Caki2 (cell line): Measurements from ENCODE around the gene IMPDH1. TPM values are rescaled to one million over a fixed set of nuclear protein-coding genes. Genes with fewer than 3 reads are reported as not detected.

Experiments
- DNase-seq: peaks from one replicate; pipeline ENCODE4 v3.0.0-alpha.2; 2015; ENCODE audit warnings: low read depth
- in situ Hi-C: cut with HindIII; loops from 2 replicates; pipeline ENCODE4 v1.10.0; 2016; ENCODE audit warnings: low sequenced_read_pairs, low pct_unique_long_range_greater_than_20kb, mixed read lengths
- total RNA-seq: library from RNA; depleted of rRNA; stranded (reverse); fragments of >200 nt; shearing (Covaris generic); gene quantifications from 2 replicates; pipeline ENCODE4 v1.2.3, GENCODE V29; 2014; ENCODE audit warnings: low replicate concordance

IMPDH1 gene
- total RNA-seq, 1 experiment from 2014 or later: 65.4 TPM

DNA sequence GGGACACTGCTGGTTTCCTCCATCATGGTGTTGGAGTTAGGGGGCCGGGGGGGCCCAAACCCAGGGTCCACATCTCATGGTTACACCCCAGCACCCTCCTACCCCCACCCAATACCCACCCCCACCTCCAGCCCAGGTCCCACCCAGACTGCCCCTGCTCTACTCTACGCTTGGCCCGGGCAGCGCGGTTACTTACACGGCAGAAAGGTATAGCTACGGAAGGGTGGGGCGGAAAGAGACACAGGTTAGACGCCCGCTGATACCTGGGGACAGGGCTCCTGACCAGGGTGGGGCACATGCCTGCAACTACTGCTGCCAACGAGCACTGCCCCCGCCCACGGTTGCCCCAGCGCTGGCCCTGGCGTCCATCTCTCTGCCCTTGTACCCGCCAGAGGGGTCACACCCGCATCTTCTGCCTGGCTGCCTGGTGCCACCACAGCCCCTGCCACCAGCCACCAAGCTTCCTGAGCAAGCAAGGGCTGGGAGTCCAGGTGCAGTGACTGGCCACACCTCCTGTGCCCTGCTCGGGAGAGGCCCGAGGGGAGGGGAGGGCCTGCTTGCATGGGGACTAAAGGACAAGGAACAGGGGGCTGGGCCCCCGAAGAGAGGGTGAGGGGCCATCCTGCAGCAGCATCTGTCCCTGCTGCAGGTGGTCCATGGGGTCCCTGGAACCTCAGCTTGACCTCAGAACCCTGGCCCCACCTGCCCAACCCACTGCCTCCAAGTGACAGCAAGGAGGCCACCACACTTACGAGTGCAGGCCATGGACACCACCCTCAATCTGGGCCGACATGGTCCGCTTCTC lies 16.1 kb downstream of the IMPDH1 start:
- in situ Hi-C loops: no loop called here
- no peak for DNase-seq

DNA sequence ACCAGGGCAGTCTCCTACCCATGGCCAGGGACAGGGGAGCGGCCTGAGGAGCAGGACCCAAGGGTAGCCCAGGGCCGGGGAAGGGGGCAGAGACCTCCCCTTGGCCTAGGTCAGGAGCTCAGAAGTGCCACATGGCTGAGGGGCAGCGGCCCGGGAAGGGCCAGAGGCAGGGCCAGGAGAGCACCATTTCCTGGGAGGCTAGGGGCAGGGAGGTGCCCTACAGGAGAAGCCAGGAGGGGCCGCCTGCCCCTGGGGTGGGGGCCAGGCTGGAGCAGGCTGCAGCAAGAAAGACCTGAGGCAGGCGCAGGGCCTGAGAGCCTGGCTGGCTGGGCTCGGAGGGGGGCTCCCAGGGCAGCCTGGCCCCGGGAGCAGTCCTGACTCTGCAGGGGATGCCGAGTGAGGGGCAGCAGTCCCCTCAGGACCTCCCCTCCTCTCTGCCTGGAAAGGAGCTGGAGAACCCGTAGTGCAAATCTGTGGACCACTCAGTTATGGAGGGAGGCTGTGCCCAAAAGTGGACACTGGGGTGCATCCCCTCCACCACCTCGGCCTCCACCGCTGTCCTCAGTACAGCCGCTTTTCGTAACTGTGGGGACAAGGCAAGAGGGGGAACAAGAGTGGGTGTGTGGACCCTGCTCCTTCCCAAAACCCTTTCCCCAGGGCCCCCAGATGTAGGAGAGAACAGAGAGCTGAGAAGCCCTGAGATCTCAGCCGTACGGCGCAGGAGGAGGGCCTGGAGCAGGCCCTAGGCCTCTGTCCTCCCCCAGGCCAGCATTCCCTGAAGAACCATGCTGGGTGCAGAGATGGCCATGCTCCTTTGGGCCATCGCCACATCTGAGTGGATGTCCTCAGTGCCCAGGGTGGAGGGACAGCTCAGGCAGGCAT lies 17.1 kb downstream of the IMPDH1 start:
- DNase-seq: no peak
- in situ Hi-C loops: no loop called here

- in situ Hi-C loops: no loop called here
- no peak for DNase-seq
Observed at GRCh38 chr7:128391805-128392204, 18.0 kb downstream of the IMPDH1 start.

DNA sequence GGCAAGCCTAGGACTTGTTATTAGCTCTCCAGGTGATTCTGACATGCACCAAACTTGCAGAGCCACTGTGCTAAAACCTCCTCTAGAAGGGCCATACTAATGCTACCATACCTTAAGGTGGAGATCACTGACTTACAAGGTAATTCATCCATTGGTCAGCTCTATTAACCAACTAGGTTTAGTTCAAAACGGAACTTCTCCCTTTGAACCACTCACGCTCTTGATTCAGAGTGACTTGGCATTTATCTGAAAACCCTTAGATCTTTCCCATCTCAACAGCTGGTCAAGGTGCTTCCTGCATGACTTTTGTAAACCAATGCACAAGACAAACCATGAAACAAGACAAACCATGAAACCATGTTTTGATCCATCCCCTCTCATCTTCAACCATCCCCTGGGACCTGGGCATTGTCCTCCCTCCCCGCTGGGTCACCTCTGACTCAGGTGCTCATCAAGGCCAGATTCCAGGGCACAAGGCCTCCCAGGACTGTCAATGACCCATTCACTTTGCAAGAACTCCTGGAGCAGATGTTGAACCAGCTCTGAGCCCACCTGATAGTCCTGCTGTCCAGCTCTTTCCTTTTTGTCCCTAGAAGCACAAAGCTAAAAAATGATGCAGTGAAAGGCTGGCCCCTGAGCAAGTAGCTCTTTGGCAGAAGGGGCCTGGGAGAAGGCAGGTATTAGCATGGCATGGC lies 18.8 kb downstream of the IMPDH1 start:
- in situ Hi-C loops: no loop called here
- DNase-seq: no peak

DNA sequence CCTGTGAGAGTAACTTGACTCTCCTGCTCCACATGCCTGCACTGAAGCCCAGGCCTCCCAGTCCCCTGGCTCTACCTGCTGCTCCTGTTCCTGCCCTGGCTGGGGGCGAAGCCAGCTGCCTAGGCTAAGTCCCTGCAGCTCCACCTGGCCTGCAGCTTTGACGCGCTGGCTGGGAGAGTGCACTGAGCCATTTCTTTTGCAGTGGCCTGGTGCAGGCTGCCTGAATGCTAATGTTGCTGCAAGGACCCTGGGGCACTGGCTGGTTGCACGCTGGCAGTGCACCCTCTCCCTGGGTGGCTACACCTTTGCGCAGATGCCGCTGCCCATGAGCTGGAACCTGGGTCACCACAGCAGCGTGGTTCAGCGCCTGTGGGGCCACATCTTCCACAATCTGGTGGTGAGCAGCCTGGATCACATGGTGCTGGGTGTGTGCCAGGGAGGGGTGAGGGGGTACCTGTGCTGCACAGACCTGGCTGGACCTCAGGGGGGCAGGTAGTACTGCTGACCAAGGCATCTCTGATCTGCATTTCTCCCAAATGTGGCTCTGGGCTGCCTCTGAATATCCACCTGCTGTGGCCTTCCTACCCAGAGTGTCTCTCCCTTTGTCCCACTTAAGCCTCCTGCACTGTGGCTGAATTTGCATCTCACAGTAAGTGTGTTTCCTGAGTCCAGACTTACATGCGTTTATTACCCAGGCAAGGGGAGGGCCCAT lies 20.0 kb downstream of the IMPDH1 start:
- no peak for DNase-seq
- in situ Hi-C loops: no loop called here

DNA sequence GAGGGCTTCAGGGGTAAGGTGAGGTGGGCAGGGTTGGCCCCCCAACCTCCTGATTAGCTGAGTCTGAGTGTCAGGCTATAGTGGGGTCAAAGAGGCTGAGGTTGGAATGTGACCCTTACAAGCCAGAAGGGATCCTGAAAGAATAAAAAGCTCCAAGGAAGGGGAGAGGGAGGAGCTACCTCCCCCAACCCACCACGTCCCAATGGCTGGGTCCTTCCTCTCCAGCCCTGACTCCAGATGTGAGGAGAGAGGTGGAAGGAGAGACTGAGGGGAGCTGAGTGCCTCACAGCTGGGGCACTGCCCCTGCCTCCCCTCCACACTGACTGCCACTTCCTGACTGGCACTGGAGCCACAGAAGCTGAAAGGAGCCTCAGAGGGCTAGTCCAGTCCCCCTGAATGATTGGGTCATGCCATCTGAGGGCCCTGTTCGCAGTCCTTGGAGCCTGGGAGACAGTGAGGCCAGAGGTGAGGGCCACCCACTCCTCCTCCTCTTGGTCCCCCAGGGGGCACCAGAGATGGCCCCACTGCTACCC lies 20.6 kb downstream of the IMPDH1 start:
- in situ Hi-C loops: no loop called here
- DNase-seq: no peak

GRCh38 chr7:128388145-128388485 lies 21.7 kb downstream of the IMPDH1 start:
- in situ Hi-C loops: no loop called here
- no peak for DNase-seq

DNA sequence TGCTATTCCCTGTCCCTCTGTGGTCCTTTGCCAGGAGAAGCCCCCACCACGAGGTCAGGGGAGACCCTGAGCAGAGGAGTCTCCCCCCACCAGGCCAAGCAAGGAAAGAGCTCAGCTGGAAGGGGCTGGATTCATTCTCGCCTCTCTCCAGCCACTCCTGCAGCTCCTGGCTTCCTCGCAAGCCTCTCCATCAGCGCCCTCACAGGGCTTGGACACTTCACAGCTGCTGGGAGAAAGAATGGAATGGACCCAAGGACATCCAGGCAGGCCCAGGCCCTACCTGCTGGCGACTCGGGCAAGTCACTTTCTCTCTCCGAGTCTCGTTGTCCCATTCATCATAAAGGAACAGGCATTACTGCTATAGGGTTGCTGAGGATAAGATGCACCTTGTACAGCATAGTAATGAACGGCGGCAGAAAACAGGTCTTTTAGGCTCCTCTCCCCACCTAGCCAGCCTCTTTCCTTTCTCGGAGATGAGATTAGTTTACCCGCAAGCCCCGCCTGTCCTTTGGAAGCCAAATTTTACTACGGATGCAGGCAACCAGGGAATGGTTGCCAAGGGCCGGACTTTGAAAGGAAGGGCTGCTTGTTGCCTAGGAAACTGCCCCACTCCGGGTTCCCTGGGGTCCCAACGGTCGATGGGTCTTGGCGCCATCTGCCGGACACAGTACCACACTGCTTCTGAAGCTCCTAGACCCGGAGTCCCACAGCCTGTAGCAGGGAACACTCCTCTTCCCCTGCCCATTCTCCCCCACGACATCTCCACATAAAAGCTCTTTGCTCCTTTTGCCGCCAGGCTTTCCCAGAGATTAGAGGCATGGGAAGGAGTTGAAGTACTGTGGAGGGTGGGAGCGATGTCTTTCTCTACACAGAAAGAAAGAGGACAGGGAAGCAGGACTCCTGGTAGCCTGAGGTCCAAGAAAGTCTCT lies 22.3 kb downstream of the IMPDH1 start:
- peak; percentile 30 for DNase-seq

DNA sequence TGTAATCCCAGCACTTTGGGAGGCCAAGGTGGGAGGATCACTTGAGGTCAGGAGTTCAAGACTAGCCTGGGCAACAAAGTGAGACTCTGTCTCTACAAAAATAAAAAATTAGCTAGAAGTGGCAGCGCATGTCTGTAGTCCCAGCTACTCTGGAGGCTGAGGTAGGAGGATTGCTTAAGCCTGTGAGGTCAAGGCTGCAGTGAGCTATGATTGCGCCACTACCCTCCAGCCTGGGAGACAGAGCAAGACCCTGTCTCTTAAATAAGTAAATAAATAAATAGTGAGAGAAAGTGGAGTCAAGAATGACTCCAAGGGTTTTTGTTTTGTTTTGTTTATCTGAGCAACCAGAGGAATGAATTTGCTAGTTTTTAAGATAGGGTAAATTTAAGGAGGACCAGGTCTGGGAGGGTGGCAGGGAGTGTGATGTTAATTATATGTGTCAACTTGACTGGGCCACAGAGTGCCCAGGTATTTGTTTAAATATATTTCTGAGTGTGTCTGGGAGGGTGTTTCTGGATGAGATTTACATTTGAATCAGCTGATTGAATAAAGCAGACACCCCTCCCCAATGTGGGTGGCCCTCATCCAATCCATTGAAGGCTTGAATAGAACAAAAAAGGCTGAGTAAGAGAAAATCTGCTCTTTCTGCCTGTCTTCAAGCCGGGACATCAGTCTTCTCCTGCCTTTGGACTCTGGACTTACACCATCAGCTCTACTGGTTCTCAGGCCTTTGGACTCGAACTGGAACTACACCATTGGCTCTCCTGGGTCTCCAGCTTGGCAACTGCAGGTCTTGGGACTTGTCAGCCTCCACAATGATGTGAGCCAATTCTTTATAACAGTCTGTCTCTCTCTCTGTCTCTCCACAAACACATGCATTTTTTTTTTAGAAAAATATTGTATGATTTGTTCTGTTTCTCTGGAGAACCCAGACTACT lies 23.5 kb downstream of the IMPDH1 start:
- in situ Hi-C loops: no loop called here
- no peak for DNase-seq

More for the DNA sequence above, 22.3 kb downstream of the IMPDH1 start:
- in situ Hi-C loops: no loop called here

DNA sequence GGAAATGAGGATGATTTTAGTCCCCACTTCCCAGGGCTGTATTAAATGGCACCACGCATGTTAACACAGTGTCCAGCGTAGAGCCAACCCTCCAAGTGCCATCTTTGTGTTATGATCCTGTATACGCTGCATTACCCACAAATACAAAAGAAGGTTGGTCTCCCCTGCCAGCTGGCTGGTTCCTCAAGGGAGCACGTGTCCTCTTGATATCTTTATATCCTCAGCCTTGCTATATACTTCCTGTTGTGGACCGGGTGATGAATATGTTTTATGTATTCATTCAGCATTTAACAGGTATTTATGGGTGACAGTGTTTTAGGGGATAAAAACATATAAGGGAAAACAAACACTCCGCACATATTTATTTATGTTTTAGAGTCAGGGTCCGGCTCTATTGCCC lies 25.1 kb downstream of the IMPDH1 start:
- no peak for DNase-seq
- in situ Hi-C loops: no loop called here

GRCh38 chr7:128383776-128384175 lies 26.0 kb downstream of the IMPDH1 start:
- in situ Hi-C loops: no loop called here
- no peak for DNase-seq

GRCh38 chr7:128381161-128381821 lies 28.5 kb downstream of the IMPDH1 start:
- in situ Hi-C loops: no loop called here
- DNase-seq: no peak

- in situ Hi-C loops: no loop called here
- no peak for DNase-seq
Observed at GRCh38 chr7:128380483-128381106, 29.2 kb downstream of the IMPDH1 start.

GRCh38 chr7:128379900-128380479 lies 29.8 kb downstream of the IMPDH1 start:
- in situ Hi-C loops: no loop called here
- no peak for DNase-seq

DNA sequence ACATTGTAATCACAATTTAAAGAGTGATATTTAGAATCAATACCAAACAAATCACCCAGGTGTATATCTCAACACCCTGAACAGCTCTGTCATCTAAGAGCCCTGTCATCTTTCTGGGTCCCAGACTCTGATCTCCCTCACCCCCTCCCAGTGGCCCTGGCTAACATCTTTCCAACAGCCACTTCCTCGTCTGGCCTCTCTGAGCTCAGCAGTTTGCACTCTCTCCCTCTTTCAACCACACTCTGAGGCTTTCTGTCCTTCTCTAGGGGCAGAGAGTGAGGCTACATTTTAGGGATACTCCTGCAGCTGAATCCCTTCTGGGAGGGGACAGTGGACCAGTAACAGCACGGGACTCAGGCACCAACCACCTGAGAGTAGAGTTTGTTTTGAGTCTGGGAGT lies 31.1 kb downstream of the IMPDH1 start:
- no peak for DNase-seq
- in situ Hi-C loops: no loop called here
